Measurements from ENCODE around the gene TSPAN12.
"Not testable (repeated sequence)": the region's sequence is repeated elsewhere in the genome, so short reads cannot be mapped to it uniquely, and the experiment has no call there.

TSPAN12 gene

DNA sequence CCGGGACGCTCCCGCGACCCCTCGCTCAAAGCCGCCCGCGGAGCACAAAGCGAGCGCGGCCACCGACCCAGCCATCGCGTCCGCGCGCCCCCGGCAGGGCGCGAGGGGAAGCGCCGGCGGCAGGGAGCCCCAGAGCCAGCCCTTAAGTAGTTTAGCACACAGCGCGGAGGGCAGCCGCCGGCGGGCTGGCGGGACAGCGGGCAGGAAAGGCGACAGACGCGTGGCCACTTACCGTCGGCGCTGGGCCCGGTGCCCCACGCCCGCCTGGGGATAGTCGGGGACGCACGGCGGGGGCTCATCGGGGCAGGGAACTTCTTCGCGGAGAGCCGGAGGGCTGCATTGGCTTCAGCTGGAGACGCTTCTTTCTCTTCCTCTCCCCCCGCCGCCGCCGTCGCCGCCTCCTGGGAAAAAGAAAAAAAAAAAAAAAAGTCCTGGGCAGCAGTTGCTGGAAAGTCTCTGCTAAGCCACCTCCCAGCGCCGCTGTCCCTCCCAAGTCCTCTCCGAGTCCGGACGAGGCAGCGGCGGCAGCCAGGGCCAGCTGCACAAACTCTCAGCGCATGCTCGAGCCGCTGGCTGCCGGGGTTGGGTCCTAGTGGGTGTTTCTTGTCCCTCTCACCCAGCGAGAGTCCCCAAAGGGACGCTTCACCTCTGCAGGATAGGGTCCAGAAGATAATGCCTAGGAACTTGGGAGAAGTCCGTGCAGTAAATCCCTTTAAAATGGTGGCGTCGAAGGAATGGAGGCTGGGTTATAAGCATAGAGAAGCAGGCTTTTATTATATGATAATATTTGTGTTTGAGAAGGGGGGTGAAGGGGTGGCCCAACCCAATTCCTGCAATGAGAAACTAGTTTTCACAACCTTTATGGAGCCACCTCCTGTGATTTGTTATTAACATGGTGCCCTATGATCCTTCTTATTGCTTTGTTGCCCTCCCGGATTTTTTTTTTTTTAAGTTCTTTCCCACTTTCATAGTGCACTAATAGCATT lies at the start of gene TSPAN12:
Gene TSPAN12 (minus strand): TSS at position 557 of the 986 bp plus-strand sequence. CDS start 1,381 bp downstream, outside the sequence.
- no peak for DNase-seq (ENCODE audit: low read depth, low spot score)

GRCh38 chr7:120898715-120899499 lies 41.0 kb upstream of the TSPAN12 start:
- no peak for DNase-seq (ENCODE audit: low read depth, low spot score)

DNA sequence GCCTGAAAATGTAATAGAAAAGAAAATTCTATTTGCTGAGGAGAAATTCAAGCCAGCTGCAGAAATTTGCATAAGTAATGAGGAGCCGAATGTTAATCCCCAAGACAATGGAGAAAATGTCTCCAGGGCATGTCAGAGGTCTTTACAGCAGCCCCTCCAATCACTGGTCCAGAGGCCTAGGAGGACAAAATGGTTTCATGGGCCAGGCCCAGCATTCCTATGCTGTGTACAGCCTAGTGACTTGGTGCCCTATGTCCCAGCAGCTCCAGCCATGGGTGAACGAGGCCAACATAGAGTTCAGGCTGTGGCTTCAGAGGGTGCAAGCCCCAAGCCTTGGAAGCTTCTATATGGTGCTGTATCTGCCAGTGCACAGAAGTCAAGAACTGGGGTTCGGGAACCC lies 37.3 kb upstream of the TSPAN12 start:
- not testable (repeated sequence) for DNase-seq (ENCODE audit: low read depth, low spot score)

- DNase-seq (ENCODE audit: low read depth, low spot score): not testable (repeated sequence)
Observed at GRCh38 chr7:120885602-120886001, 27.7 kb upstream of the TSPAN12 start.

GRCh38 chr7:120877701-120878100 lies 19.8 kb upstream of the TSPAN12 start:
- no peak for DNase-seq (ENCODE audit: low read depth, low spot score)

DNA sequence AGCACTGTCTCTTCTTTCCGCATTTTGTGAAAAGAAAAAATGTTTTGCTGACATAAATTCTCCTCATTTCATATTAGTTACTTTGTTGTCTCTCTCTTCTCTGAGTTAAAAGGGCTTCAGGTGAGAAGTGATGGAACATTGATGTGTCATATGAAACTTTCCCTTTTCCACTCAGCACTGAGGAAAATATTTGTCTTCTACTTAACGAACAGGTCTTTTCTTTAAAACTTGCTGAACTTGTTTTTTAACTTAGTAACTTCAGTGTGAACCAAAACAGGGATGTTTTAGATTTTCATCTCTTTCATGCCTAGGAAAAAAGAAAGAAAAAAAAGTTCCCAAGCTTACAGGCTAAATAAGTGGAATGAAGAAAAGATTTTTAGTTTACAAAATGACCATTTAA lies 19.0 kb upstream of the TSPAN12 start:
- no peak for DNase-seq (ENCODE audit: low read depth, low spot score)

- DNase-seq (ENCODE audit: low read depth, low spot score): no peak
Observed at GRCh38 chr7:120874722-120875121, 16.8 kb upstream of the TSPAN12 start.

GRCh38 chr7:120874016-120874415 lies 16.1 kb upstream of the TSPAN12 start:
- DNase-seq (ENCODE audit: low read depth, low spot score): no peak

DNA sequence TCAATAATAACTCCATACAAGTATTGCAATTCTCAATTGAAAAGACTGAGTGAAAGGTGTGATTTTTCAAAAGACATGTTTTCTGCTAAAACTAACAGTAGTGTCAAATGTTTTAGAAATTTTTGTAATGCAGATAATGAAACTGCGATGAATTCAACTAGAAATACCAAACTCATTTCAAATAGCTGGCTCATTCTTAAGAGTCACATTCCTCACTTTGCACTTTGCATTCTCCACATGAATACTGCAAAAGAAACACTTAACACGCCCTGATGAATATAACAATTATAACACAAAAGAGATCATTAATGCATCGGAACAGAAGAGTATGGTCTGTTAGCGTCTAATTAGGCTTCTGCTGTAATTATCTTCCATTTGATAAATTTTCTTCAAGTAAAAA lies 15.5 kb upstream of the TSPAN12 start:
- DNase-seq (ENCODE audit: low read depth, low spot score): no peak

GRCh38 chr7:120869700-120870099 lies 11.8 kb upstream of the TSPAN12 start:
- no peak for DNase-seq (ENCODE audit: low read depth, low spot score)

DNA sequence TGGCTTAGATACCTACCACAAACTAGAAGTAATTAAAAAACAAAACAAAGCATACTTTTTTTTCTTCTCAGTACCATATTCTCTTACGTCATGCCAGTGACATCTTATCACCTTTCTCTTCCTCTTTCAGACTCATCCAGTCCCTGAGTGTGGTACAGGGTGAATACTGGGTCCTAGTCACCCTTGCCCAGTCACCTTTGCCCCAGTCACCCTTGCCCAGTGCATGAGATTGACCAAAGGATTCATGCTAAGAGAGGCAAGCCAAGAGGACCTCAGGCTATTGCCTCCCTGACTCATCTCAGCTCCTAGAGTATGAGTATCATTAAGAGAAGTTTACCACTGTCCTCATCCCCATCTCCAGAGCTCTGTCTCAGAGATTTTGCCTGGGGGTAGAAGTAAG lies 10.0 kb upstream of the TSPAN12 start:
- no peak for DNase-seq (ENCODE audit: low read depth, low spot score)

DNA sequence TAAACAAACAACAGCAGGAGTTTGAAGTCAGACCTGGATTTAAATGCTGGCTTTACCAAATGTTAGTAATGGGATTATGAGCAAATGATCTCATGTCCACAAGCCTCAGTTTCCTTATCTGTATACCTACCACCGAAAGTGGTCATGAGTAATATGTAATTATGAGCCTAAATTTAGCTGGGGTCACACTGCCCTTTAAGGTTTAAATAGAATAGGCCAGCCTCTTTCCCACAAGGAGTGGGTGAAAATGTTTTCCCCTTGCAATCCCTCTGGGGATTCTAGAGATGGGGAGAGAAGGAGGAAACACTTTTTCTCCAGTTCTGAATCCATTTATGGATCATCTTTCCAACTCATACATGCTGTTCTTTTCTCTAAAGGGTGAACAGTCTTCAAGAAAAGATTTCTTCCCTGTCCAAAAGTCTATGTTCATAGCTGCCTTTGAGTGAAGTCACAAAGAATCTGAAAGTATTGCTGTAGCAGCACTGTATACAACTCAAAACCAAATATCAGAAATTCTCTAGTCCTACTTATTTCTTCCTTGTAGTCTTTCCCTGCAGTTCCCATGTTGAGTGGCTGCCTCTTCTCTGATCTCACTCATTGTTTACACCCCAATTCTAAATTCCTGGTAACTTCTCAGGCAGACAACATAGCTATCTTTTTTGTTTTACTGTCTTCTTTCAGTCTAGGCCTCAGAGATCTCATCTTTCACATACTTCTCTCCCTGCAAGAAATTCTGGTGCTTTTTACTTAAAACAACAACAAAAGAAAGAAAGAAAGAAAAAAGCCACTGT lies 7.4 kb upstream of the TSPAN12 start:
- DNase-seq (ENCODE audit: low read depth, low spot score): no peak

- no peak for DNase-seq (ENCODE audit: low read depth, low spot score)
Observed at GRCh38 chr7:120864141-120864900, 6.4 kb upstream of the TSPAN12 start.

- no peak for DNase-seq (ENCODE audit: low read depth, low spot score)
Observed at GRCh38 chr7:120862987-120863590, 5.1 kb upstream of the TSPAN12 start.

DNA sequence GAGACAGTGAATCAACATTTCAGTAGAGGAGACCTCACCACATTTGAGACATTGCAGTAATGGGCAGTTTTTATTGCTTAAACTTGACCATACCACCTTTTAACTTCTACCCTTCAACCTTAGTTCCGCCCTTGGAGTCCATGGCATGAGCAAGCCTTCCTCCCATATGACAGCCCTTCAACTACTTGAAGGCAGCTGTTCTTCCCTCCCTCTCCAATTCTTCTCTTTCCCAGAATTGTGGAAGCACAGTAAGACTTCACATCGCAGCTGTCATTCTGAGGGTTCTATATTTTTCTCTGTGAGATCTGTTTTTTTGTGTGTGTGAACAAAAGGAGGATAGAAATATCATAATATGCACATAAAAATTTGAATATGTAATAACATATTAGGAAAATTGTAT lies 2.2 kb upstream of the TSPAN12 start:
- no peak for DNase-seq (ENCODE audit: low read depth, low spot score)

- DNase-seq (ENCODE audit: low read depth, low spot score): no peak
Observed at GRCh38 chr7:120859459-120859858, 1.5 kb upstream of the TSPAN12 start.

DNA sequence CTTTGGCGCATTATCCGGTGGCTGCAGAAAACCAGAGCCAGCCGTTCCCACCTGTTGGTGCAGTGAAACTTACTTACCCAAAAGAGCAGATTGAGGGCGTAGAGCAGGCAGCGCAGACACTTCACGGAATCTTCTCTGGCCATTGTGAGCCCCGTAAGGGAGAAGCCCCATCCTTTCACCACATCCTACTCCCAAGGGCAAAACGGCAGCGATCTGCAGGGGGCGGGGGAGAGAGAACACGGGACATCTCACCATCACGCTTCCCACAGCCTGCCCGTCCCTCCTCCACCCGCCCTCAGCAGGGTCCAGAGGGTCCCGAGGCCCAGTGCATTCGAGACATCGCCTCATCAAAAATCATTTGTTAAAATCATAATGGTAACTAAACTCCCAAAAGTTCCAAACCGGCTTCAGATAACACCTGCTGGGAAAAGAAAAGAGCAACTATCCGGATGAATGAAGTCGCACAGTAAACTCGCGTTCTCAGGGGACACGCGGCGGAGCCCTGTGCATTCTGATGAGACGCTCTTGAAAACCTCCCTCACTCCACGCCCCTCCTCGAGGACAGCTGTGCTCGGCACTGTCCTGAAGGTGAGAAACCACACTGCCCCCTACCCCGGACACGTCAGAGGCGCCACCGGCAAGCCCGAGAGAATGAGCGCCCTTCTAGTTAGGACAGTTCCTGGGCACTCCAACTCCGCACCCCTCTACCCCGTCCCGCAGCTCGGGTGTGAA lies 1.2 kb downstream of the TSPAN12 start:
- no peak for DNase-seq (ENCODE audit: low read depth, low spot score)

- DNase-seq (ENCODE audit: low read depth, low spot score): no peak
Observed at GRCh38 chr7:120856198-120856597, 1.7 kb downstream of the TSPAN12 start.

DNA sequence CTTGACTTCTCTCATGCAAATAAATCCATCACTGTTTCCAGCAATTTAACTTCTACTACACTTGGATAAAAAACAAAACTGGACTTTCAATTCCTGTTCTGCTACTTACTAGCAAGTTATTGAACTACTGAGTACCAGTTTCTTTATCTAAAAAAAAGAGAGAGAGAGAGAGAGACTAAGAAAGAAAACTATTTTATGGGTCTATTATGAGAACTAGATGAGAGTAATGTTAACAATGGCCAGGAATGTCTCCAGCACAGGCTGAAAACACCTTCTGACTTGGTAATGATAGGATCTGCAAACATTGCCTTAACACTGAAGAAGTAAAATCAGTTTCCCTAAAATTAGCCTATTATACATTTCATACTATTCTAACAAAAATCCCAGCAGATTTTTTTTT lies 5.2 kb downstream of the TSPAN12 start:
- DNase-seq (ENCODE audit: low read depth, low spot score): no peak

DNA sequence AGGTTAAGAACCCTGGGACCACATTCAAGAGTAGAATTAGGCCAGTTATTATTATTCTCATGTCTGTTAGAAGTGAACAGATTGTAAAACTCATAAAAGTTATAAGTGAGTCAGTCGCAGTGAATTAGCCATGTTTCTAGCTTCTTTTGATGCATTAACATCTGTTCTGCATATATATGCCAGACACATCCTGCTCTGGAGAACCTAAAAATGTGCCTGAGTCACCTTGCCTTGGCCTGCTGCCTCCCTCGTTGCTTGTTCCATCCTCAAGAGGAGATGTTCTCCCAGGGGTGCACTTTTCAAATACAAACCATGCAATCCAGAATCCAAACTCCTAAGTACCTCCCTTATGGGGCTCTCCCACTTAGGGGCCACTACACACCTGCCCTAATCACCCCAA lies 14.8 kb downstream of the TSPAN12 start:
- DNase-seq (ENCODE audit: low read depth, low spot score): no peak
